Ovary (tissue), 3 donors: Measurements from ENCODE around the gene RAB8B.

Experiments
- CTCF ChIP-seq, 3 donors: fragments of 450-650 bp in 2 of 3; fragments of 200-600 bp in 1 of 3; IDR thresholded peaks; one replicate each; pipeline versions ENCODE4 v1.5.1 to v1.8.0; 2016 to 2022; ENCODE audit warnings: antibody characterized with exemption in 3 of 3, mild to moderate bottlenecking in 1 of 3
- POLR2A ChIP-seq: fragments of 450-650 bp; IDR thresholded peaks from one replicate; pipeline ENCODE4 v1.6.1; 2017; ENCODE audit warnings: antibody characterized with exemption, mild to moderate bottlenecking, moderate library complexity
- donor health status: DM: no; HTN: no; CAD: no.

GRCh38 chr15:63181648-63182047 lies 7.8 kb upstream of the RAB8B start:
- TF ChIP-seq POLR2A (no peak), CTCF (IDR thresholded peaks at IDR 0.05) (no peak)
